PC-3 (cell line): ENCODE measurements around the gene GABRB2. TPM values are rescaled to one million over a fixed set of nuclear protein-coding genes. Genes with fewer than 3 reads are reported as not detected.

Experiments
- ATAC-seq: fragments of 200-7000 bp; cut with Tn5 transposase; 2 replicates; pipeline ENCODE4 v1.9.1; 2020; ENCODE audit warnings: mild to moderate bottlenecking, moderate library complexity
- BruUV-seq: library from RNA; stranded (reverse); fragments of 400-500 nt; replicated peaks from 2 replicates; lab custom pipeline; 2021; lab: Mats Ljungman, UMichigan
- CTCF ChIA-PET: fragments of 300-600 bp; sonication (Branson Sonifier 250); formaldehyde crosslinking; loops from one replicate; lab custom pipeline; 2022; ENCODE audit warnings: antibody characterized with exemption; lab: Charles Lee
- POLR2A ChIA-PET: fragments of 300-600 bp; sonication (Branson Sonifier 250); formaldehyde crosslinking; loops from one replicate; lab custom pipeline; 2022; ENCODE audit warnings: antibody characterized with exemption; ENCODE audit not compliant: unreplicated experiment; lab: Charles Lee
- DNase-seq: peaks from one replicate; pipeline ENCODE4 v3.0.0-alpha.2; 2015
- H2AFZ ChIP-seq: fragments of 300-600 bp; sonication (generic); 2 replicates; pipeline ENCODE4 v1.6.0; 2016; ENCODE audit warnings: antibody characterized with exemption, low read length
- H3F3A ChIP-seq: fragments of 300-600 bp; sonication (generic); one replicate; pipeline ENCODE4 v1.6.0; 2017; ENCODE audit warnings: antibody characterized with exemption, low read length, control low read depth, mild to moderate bottlenecking; ENCODE audit not compliant: unreplicated experiment
- H3K27ac ChIP-seq: fragments of 300-600 bp; sonication (generic); 2 replicates; pipeline ENCODE4 v1.5.1; 2016; ENCODE audit warnings: mild to moderate bottlenecking, low read length
- H3K27me3 ChIP-seq: fragments of 300-600 bp; sonication (generic); 2 replicates; pipeline ENCODE4 v1.6.1; 2016; ENCODE audit warnings: low read length, mixed read lengths
- H3K36me3 ChIP-seq: fragments of 300-600 bp; sonication (generic); 2 replicates; pipeline ENCODE4 v1.6.1; 2016; ENCODE audit warnings: low read depth, mixed run types, low read length, mixed read lengths
- H3K4me1 ChIP-seq: fragments of 300-600 bp; sonication (generic); 2 replicates; pipeline ENCODE4 v1.5.1; 2016; ENCODE audit warnings: low read length; ENCODE audit not compliant: insufficient read depth
- H3K4me2 ChIP-seq: fragments of 300-600 bp; sonication (generic); 2 replicates; pipeline ENCODE4 v1.6.0; 2016; ENCODE audit warnings: low read length
- H3K4me3 ChIP-seq: fragments of 300-600 bp; sonication (generic); 2 replicates; pipeline ENCODE4 v1.5.1; 2016; ENCODE audit warnings: mild to moderate bottlenecking, low read length, mixed read lengths
- H3K79me2 ChIP-seq: fragments of 300-600 bp; sonication (generic); 2 replicates; pipeline ENCODE4 v1.6.1; 2017; ENCODE audit warnings: low read length, mixed read lengths
- H3K9ac ChIP-seq: fragments of 300-600 bp; sonication (generic); 2 replicates; pipeline ENCODE4 v1.6.0; 2016; ENCODE audit warnings: mild to moderate bottlenecking, low read length
- H3K9me2 ChIP-seq: fragments of 300-600 bp; sonication (generic); replicated peaks from 2 replicates; pipeline ENCODE4 v1.6.1; 2016; ENCODE audit warnings: mixed run types, low read length, mixed read lengths
- H3K9me3 ChIP-seq: fragments of 300-600 bp; sonication (generic); 2 replicates; pipeline ENCODE4 v1.6.1; 2016; ENCODE audit warnings: low read length, mixed read lengths
- H4K20me1 ChIP-seq: fragments of 300-600 bp; sonication (generic); 2 replicates; pipeline ENCODE4 v1.6.1; 2016; ENCODE audit warnings: low read length, mixed read lengths
- EZH2 ChIP-seq: fragments of 300-600 bp; sonication (generic); IDR thresholded peaks from one replicate; pipeline ENCODE4 v1.6.1; 2017; ENCODE audit warnings: antibody characterized with exemption, mild to moderate bottlenecking, low read length; ENCODE audit not compliant: unreplicated experiment
- EZH2phosphoT487 ChIP-seq: fragments of 300-600 bp; sonication (generic); IDR thresholded peaks from 2 replicates; pipeline ENCODE4 v1.6.1; 2018; ENCODE audit warnings: mild to moderate bottlenecking, antibody characterized with exemption, low read length, borderline replicate concordance
- intact Hi-C: fragments of 100-400 bp; cut with micrococcal nuclease; formaldehyde crosslinking; loops from 2 replicates; pipeline ENCODE4 v1.9.0; 2023
- total RNA-seq: library from RNA; depleted of rRNA; stranded (reverse); fragments of >200 nt; gene quantifications from 2 replicates; pipeline ENCODE4 v1.2.3, GENCODE V29; 2014
- TF ChIP-seq, protein P1 (sequence below): fragments of 300-600 bp; sonication (generic); conservative IDR thresholded peaks from 2 replicates; pipeline ENCODE4 v1.5.1; 2017; ENCODE audit warnings: antibody characterized with exemption, low read depth, mild to moderate bottlenecking, low read length

Gene GABRB2
- total RNA-seq, 1 experiment from 2014 or later: not detected

DNA sequence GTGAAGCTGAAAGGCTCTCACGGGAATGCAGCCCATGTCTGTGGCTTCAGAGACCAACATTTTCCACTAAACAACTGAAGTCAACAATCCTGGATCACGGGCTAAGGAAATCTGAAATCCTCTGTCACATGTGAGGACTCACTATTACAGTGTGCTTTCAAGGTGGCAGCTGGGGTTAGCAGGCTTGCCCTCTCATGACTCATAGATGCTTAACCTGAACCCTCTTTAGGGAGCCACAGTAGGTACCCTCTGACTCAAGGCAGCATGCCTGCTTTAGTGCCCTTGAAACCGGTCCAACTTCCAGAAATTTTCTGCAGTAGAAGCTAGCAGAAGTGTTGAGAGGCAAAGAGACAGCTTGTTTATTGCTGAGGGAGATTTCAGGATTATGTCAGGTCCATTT, 232.5 kb downstream of the GABRB2 start:
- H3K9ac ChIP-seq: no peak overlapping the region
- ChIA-PET POLR2A (no interaction called here), CTCF (no interaction called here)
- no peak overlapping the region for H2AFZ ChIP-seq
- no peak for ATAC-seq
- H3K27ac ChIP-seq: no peak overlapping the region
- no TSS peak for BruUV-seq
- intact Hi-C loops: no loop called here
- no peaks in the 10 kb centered on the region for H3K79me2 ChIP-seq
- no peaks in the 10 kb centered on the region for H3K9me2 ChIP-seq
- H3K4me2 ChIP-seq: no peak overlapping the region
- peaks cover 5% of the 10 kb centered on the region; the same call in 1 of the 2 replicates for H3K9me3 ChIP-seq
- no peaks in the 10 kb centered on the region for H3F3A ChIP-seq
- no peak overlapping the region for H3K4me3 ChIP-seq
- H3K27me3 ChIP-seq: no peaks in the 10 kb centered on the region
- no peak for DNase-seq
- no peaks in the 10 kb centered on the region for H4K20me1 ChIP-seq
- H3K4me1 ChIP-seq: no peaks in the 10 kb centered on the region
- TF ChIP-seq EZH2phosphoT487: no peak
- TF ChIP-seq EZH2: no peak
- TF ChIP-seq, protein P1, sequence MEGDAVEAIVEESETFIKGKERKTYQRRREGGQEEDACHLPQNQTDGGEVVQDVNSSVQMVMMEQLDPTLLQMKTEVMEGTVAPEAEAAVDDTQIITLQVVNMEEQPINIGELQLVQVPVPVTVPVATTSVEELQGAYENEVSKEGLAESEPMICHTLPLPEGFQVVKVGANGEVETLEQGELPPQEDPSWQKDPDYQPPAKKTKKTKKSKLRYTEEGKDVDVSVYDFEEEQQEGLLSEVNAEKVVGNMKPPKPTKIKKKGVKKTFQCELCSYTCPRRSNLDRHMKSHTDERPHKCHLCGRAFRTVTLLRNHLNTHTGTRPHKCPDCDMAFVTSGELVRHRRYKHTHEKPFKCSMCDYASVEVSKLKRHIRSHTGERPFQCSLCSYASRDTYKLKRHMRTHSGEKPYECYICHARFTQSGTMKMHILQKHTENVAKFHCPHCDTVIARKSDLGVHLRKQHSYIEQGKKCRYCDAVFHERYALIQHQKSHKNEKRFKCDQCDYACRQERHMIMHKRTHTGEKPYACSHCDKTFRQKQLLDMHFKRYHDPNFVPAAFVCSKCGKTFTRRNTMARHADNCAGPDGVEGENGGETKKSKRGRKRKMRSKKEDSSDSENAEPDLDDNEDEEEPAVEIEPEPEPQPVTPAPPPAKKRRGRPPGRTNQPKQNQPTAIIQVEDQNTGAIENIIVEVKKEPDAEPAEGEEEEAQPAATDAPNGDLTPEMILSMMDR: no peak
- no peaks in the 10 kb centered on the region for H3K36me3 ChIP-seq

DNA sequence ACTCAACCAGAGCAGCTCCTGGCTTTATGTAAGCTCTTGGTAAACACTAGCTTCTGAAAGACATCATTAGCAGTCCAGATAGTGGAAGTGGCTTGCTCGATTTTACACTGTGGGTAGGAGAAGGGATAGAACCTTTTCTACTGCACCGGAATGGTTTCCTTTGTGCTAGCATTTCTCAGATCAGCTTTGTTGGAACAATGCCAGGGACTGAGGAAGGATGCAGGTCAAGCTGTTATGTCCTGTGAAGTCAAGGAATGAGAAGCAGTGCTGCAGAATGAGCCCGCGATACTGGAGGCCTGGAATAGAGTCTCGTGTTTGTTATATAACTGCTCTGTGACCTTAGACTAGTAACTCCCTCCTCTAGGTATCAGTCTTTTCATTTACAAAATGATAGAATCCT, 233.6 kb downstream of the GABRB2 start:
- H3K36me3 ChIP-seq: no peaks in the 10 kb centered on the region
- no peaks in the 10 kb centered on the region for H3K9me2 ChIP-seq
- no peak overlapping the region for H3K4me2 ChIP-seq
- ATAC-seq (no peak), DNase-seq (no peak)
- H4K20me1 ChIP-seq: no peaks in the 10 kb centered on the region
- no peaks in the 10 kb centered on the region for H3K4me1 ChIP-seq
- ChIA-PET POLR2A (no interaction called here), CTCF (no interaction called here)
- H3K9ac ChIP-seq: no peak overlapping the region
- no peak overlapping the region for H3K4me3 ChIP-seq
- H2AFZ ChIP-seq: no peak overlapping the region
- no peak overlapping the region for H3K27ac ChIP-seq
- BruUV-seq: no TSS peak
- intact Hi-C loops: no loop called here
- no peaks in the 10 kb centered on the region for H3F3A ChIP-seq
- TF ChIP-seq EZH2phosphoT487 (no peak), EZH2 (no peak)
- TF ChIP-seq, protein P1: no peak
- H3K79me2 ChIP-seq: no peaks in the 10 kb centered on the region
- peaks cover 5% of the 10 kb centered on the region; the same call in 1 of the 2 replicates for H3K9me3 ChIP-seq
- no peaks in the 10 kb centered on the region for H3K27me3 ChIP-seq

DNA sequence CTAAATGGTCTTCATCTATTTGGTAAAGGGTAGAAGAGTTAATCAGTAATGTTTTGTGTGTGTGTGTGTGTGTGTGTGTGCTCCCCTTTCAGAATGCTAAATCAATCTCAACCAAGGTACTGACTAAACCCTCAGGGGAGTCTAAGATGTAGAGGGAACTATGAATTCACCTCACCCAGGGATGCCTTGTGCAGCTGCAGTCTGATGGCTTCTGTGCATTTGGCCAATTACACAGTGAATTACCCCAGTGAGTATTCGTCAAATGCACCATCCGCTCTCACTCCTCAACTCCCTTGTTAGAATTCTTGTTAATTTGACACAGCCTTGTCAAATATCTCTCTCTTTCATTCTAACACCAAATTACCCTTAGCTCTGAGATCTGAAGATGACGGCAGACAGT, 234.6 kb downstream of the GABRB2 start:
- no peak overlapping the region for H3K27ac ChIP-seq
- H3K9ac ChIP-seq: no peak overlapping the region
- no peaks in the 10 kb centered on the region for H3K9me2 ChIP-seq
- no peaks in the 10 kb centered on the region for H3K27me3 ChIP-seq
- no peaks in the 10 kb centered on the region for H4K20me1 ChIP-seq
- H3K4me3 ChIP-seq: no peak overlapping the region
- CTCF ChIA-PET: no interaction called here
- TF ChIP-seq, protein P1: no peak
- TF ChIP-seq EZH2 (no peak), EZH2phosphoT487 (no peak)
- ATAC-seq: no peak
- no peaks in the 10 kb centered on the region for H3K36me3 ChIP-seq
- H3K79me2 ChIP-seq: no peaks in the 10 kb centered on the region
- no peak for DNase-seq
- POLR2A ChIA-PET: no interaction called here
- H3F3A ChIP-seq: no peaks in the 10 kb centered on the region
- no TSS peak for BruUV-seq
- intact Hi-C loops: no loop called here
- no peak overlapping the region for H2AFZ ChIP-seq
- H3K9me3 ChIP-seq: peaks cover 5% of the 10 kb centered on the region; the same call in 1 of the 2 replicates
- no peaks in the 10 kb centered on the region for H3K4me1 ChIP-seq
- H3K4me2 ChIP-seq: no peak overlapping the region
